Measurements from ENCODE around the gene ALK.

Gene ALK

DNA sequence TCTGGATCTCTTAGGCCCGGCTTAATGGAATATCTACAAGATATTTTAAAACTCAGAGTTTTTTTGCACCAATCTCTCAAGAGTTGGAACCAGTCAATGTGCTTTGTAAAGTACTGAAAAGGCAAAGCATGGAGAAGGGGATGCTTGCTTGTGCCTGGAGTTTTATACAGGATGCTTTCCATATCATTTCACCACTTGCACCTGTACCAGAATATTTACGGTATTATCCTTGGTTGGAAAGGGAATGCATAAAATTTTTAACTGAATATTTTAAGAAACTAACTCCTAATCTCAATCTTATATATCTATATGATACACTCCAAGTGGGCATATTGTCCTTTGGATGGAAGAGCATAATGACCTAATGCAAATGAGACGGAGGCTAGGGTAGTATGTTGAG, 487.5 kb downstream of the ALK start:
- in situ Hi-C loops (cut with HindIII; ENCODE audit: low sequenced_read_pairs): loop anchor here (10.0 kb wide), 1 partner anchor 159 kb away; no protein-coding TSS in a partner anchor

DNA sequence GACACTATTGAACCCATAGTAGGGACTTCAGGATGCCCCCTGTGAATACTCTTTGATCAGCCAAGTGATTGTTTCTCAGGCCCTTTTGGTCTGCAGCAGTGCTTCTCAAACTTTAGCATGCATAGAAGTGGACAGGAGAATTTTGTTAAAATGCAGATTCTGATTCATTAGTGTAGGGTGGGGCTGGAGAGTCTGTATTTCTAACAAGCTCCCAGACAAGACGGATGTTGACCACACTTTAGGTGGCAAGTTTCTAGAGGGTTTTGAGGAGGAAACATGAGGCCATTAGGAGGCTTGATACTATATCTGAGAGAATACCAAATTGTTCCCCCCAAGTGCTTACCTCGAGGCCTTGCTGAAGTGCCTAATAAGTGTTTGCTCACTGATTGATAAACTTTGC, 488.3 kb downstream of the ALK start:
- in situ Hi-C loops (cut with HindIII; ENCODE audit: low sequenced_read_pairs): loop anchor here (10.0 kb wide), 1 partner anchor 158 kb away; no protein-coding TSS in a partner anchor

DNA sequence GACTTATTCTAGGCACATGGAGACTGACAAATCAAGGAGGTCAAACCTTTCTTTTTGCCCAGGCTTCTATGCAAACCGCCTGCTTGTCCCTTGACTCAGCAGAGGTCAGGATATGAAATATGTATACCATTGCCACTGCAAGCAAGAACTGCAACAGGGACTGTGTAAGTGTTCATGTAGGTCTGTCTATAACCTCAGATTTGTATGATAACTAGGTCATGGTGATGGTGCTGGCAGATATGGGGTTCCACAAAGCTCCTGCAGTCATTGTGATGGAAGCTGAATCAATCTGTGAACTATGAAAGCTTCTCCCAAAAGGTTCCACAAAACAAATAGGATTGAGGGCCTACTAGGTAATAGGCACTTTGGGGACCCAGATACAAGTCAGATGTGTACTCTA, 489.9 kb downstream of the ALK start:
- in situ Hi-C loops (cut with HindIII; ENCODE audit: low sequenced_read_pairs): loop anchor here (10.0 kb wide), 1 partner anchor 157 kb away; no protein-coding TSS in a partner anchor

DNA sequence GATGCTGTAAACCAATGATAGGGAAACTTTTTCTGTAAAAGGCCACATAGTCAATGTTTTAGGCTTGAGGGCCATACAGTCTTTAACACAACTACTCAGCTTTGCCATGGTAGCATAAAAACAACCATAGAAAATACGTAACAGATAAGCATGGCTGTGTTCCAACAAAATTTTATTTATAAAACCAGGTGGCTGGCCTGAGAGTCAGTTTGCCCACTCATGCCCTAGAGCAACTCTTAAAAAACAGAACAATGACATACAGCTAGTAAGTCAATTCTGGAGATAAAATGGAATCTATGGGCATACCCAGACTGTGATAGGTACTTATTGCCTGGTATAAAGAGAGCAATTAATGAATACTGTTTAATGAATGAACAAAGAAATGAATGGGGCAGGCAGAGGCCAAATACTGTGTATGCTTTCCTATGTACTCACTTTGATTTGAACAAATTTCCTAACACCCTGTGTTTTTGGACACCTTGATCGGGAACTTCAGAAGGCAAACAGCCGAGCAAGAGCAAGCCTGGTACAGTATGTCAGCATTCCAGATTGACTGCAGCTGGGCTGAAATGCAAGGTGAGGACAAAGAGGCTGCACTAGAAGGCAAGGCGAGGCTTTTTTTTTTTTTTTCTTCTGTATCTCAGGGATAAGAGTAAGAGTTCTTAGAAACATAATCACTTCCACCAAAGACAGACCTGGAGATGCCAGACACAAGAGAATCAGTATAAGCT, 490.8 kb downstream of the ALK start:
- in situ Hi-C loops (cut with HindIII; ENCODE audit: low sequenced_read_pairs): loop anchor here (10.0 kb wide), 1 partner anchor 156 kb away; no protein-coding TSS in a partner anchor

DNA sequence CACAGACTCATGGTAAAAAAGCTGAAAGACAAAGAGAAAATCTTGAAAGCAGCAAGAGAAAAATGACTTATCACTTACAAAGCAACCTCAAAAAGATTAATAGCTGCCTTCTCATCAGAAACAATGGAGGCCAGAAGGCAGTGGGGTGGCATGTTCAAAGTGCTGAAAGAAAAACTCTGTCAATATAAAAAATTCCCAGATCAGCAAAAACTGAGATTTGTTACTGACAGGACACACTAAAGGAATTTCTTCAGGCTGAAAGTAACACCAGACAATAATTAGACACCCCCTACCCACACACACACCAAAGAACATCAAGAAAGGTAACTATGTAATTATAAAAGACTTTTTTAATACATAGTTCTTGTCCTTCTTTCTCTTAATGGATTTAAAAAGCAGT, 495.0 kb downstream of the ALK start:
- in situ Hi-C loops (cut with HindIII; ENCODE audit: low sequenced_read_pairs): no loop called here

DNA sequence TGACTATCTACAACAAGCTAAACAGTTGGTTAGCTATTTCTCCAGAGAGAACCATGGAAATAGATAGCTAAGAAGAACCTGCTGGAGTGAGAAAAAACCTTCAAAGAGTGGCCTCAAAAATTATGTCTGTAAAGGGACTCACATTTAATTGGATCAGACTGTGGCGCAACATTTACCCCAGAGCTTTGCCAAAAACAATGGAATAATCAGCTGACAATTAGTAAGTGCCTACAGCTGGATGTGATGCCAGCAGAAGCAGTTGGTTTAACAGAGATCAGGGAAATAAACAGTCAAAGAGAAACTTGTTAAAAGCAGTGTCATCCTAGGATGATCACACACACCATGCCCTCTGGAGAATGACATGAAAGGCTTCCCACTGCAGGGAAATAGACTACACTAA, 495.5 kb downstream of the ALK start:
- in situ Hi-C loops (cut with HindIII; ENCODE audit: low sequenced_read_pairs): no loop called here

DNA sequence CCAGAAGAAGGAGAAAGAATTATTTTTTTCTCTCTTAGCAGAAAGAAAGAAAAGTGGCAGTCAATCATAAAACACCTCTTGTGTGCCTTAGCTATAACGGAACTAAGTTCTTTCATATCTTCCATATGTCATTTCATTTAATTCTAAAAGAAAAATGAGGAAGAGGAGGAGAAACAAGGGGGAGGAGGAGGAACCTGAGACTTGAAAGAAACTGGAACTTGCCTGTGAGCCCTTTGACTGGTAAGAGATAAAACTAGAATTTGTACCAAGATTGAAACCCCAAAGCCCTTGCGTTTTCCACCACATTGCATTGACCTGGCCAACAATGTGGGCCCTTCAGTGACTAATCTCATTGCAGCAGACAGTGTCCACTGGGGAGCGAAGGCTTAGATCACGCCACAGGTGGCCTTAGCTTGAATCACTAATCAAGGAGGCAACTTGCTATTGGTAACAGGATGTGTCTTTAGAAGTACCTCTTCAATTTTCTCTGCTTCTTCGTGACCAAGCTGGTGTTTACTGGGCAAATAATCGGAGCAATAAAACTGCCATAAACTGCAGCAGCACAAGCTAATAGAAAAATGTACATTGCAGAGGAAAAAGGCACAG, 498.2 kb downstream of the ALK start:
- in situ Hi-C loops (cut with HindIII; ENCODE audit: low sequenced_read_pairs): no loop called here

DNA sequence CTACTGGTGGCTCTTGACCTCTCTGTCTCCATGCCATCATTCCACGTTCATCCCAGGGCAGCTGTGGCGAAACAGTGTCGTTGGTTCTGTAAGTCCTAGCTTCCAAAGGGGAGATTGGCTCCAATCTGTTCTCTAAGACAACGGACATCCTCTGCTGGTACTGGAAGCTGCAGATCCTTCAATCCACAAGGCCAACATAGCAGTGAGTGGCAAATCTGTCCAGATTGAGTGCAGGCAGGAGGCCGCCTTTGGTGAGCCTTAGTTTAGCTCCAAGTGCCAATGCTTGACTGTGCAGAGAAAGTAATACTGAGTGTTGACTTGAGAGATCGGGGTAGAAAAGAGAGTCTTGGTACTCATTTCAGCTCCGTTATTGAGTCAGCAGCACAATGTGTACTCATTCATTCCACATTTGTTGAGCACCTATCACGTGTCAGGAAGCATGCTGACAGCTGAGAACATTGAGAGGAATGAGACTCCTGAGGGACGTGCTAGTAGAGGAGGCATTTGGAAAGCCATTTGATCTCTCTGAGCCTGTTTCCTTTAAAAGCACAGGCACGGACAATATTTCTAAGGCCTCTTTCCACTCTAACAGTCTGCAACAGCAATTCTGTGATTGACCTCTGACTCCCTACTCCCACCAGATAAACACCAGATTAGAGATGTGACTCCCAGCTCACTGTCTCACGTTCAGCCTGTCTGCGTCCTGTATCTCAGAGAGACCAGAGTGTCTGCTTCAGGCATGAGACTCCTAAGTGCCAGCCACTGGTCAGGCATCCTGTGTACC, 500.2 kb downstream of the ALK start:
- in situ Hi-C loops (cut with HindIII; ENCODE audit: low sequenced_read_pairs): no loop called here

DNA sequence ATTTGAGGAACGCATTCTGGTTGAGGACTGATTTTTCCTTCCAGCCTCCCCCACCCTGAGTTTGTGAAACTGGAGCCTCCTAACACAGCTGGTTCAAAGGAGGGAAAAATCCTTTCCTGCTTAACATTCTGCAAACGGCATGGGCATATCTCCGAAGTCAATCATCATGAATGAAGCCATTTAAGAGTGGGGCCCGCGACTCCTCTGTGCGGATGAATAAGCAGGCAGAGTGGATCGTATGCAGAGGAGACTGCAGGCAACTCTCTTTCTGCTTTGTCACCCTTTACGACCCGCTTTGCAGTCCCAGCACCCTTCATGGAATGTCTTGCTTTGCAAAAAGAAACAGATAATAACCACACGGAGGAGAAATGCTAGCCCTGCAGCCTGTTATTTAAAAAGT, 500.9 kb downstream of the ALK start:
- in situ Hi-C loops (cut with HindIII; ENCODE audit: low sequenced_read_pairs): no loop called here

DNA sequence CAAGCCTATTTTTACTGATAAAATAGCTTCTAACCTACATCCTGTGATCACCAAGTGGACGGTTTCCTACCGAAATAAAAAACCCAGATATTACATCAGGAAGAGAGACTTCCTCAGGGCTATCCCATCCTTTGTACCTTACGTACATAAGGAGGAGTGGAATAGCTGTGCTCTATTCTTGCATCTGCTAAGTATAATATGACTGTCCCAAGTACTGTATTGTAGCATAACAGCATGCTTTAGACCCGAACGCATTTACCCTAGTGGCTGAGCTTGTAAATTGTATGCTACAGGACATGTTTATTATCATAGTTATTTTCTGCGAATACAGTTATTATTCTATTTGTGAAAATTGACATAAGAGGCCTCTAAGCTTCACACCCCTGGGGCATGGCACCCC, 503.8 kb downstream of the ALK start:
- in situ Hi-C loops (cut with HindIII; ENCODE audit: low sequenced_read_pairs): loop anchor here (5.0 kb wide), 1 partner anchor 50 kb away; no protein-coding TSS in a partner anchor

DNA sequence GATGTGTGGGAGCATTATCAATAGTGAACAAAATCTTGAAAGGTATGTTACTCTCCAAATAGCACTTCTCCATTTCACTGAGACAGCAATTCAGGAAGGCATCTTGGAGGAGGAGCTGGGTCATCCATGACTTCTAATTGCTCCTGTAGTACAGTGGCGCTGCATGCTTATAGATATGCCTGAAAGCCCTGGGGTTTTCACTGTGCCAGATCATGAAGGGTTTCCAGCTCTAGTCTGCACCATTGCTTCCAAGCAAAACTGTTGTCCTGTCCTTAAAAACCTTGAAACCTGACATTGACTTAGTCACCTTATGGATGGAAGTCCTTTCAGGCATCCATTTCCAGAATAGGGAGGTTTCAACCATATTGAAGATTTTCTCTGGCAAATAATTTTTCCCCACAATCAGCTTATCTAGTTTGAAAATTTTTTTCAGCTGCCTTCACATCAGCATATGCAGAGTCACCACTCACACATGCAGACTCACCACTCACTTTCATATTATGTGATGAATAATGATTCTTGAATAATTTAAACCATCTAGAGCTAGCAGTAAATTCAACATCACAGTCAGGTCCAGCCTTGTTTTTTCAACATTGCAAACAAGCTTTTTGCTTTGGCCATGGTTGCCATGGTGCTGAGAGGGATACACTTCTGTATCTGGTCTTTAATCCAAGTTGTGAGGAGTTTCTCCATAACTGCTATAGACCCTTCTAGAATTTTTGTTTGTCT, 509.0 kb downstream of the ALK start:
- in situ Hi-C loops (cut with HindIII; ENCODE audit: low sequenced_read_pairs): no loop called here

DNA sequence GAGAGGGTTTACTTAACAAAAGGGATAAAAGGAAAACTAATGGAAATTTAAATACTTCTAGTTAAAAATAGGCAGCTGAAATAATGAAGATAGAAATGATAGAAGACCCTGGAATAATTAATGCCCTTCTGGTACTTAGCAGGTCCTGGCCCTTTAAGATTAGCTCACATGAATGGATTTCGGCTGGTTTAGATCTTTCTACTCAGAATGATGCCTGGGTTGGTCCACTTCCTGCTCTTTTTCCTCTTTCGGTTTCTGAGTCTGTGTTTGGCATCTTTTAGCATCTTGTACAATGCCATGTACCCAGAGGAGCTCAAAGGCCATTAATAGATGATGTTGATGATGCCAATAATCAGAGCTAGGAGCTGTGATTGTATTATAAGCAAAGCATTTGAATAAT, 515.7 kb downstream of the ALK start:
- in situ Hi-C loops (cut with HindIII; ENCODE audit: low sequenced_read_pairs): no loop called here

DNA sequence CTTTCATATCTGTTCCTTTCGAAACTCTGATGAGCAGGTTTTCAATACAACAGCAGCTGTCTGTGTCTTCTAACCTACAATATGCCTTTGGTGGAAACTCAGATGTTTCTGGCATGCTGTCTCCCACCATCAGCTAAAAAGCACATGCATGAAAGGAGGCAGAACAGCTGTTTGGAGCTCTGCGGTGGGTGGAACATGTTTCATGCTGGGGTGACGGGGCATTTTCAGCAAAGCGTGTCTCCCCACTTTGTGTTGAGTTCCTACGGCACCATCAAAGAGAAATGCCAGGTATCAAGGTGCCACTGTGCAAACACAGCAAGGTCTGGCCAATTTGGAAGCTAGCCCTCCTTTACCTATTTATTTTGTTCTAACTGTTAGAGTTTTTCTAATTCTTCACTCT, 516.1 kb downstream of the ALK start:
- in situ Hi-C loops (cut with HindIII; ENCODE audit: low sequenced_read_pairs): no loop called here

DNA sequence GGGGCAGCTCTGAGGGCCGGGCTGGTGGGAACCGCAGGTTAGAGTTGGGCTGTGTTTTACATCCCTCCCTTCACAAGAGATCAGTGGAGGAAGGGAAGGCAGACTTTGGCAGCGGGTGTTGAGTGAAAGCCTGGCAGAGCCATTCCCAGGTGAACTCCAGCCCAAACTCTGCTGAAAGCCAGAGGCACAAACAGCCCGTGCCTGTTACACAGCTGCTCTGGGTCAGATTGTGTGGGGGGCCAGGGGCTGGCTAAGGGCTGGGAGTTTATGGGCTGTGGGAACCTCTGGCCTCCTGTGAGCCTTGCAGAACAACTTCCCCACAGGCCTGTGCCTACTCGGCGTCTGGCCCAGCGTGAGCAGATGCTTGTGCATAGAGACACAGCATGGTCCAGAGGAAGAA, 519.4 kb downstream of the ALK start:
- in situ Hi-C loops (cut with HindIII; ENCODE audit: low sequenced_read_pairs): no loop called here

DNA sequence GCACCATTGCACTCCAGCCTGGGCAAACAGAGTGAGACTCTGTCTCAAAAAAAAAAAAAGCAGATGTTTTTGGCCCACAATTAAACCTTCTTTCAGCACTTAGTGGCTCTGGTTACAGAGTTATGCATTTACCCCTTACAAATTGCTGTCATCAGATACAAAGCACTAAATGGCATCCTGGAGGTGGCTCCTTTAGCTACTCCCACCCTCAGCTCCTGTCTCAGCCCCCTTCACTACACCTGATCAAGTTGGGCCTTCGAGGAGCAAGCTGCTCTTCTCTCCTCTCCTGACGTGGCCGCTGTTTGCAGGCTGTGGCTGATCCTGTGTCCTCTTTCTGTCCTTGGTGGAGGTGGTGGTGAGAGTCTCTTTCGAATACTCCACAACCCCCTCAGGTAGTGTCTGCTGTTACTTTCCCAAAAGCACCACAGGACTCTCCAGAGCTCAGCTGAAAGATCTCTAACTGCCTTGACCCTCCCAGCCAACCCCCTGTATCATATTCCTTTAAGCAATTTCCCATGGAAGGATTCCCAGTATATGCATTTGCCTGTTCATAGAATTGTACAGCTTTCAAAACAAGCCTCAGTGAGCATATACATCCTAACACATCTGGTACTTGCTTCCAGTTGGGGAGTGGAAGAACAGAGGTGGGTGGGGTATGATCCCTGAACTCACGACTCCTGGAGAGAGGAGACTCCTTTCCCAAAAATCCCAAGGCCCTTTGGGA, 520.3 kb downstream of the ALK start:
- in situ Hi-C loops (cut with HindIII; ENCODE audit: low sequenced_read_pairs): no loop called here

DNA sequence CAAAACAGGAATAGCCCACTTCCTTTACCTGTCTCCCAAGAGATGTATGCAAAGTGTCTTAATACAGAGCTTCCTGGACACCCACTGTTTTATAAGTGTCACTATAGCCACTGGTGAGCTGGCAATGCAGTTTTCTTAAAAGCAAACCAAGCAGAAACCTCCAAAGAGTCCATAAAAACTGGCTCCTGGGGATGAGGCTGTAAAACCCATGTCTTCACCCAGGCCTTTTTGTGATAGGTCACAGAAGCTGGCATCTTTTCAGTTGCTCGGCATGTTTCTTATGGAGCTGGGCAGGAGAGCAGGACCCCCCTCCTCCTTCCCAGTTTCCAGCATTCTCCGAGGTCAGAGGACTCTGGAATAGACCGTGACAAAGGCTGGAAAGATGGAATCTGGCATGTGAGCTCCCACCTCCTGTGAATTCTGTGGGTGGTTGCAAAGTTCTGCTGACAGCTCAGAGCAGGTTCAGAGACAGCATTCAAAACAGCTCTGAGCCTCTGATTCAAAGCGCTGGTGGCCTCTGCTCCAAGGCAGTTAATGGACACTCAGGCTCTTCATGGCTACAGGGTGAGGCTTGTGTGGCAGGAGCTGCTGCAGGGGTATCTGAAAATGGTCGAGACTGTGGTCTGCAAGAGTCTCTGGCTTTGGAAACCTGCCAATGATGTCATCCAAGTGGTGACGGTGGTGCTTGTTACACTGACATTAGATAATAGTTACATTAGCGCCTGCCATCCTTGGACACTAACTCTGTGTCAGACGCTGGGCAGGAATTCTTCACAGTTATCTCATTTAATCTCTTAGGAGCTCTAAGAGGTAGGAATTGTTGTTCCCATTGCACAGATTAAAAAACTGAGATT, 522.8 kb downstream of the ALK start:
- in situ Hi-C loops (cut with HindIII; ENCODE audit: low sequenced_read_pairs): no loop called here

DNA sequence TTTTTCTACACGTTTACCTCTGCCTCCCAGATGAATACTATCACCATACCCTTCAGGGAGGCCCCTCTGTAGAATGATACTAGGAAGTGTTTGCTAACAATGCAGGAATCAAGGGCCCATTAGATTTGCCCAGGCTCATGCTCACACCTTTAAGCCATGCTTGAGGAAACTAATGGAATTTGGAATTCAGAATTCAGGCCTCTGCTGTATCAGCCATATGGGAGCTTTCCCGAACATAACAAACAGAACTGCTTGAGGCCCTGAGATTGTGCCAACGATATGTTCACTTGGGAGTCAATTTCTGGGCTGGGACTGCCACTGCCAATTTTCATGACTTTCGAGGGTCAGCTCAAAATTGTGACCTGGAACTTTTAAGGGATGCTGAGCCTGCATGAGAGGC, 523.7 kb downstream of the ALK start:
- in situ Hi-C loops (cut with HindIII; ENCODE audit: low sequenced_read_pairs): no loop called here

DNA sequence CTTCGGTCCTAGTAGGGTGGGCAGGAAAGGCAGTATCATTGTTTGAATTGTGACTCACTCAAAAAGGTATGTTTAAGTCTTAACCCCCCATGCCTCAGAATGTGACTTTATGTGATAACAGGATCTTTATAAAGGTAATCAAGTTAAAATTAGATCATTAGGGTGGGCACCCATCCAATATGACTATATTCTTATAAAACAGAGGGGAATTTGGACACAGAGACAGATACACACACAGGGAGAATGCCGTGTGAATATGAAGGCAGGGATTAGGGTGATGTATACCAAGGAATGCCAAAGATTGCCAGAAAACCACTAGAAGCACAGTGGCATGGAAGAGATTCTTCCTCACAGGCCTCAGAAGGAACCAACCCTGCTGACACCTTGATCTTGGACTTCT, 524.3 kb downstream of the ALK start:
- in situ Hi-C loops (cut with HindIII; ENCODE audit: low sequenced_read_pairs): no loop called here

DNA sequence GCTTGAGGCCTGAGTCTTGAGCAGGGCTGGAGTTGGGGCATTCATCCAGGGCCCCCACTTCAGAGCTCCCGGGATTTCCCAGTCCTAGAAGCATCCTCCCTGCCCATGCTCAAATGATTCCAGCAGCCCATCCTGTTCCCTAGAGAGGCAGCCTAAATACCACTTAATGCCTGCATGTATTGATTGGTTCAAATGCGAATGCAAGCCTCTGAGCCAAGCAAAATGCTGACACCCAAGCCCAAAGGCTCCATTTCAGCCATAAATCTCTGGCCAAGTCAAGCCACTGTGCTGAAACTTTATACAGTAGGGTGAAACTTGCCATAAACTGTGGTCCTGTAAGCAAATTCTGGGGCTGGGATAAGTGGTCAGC, 526.4 kb downstream of the ALK start:
- in situ Hi-C loops (cut with HindIII; ENCODE audit: low sequenced_read_pairs): no loop called here
